DND-41 (cell line): ENCODE results near the gene WDR72.

Source experiments
- CTCF ChIP-seq: IDR thresholded peaks from 2 replicates; pipeline ENCODE4 v1.5.1; 2012; ENCODE audit warnings: borderline replicate concordance, low read length, moderate library complexity, mild to moderate bottlenecking; ENCODE audit not compliant: poor library complexity, severe bottlenecking; ENCODE audit errors: extremely low read depth
- EZH2 ChIP-seq: IDR thresholded peaks from 3 replicates; pipeline ENCODE4 v1.6.1; 2012; ENCODE audit warnings: borderline replicate concordance, low read depth, mild to moderate bottlenecking, moderate library complexity, low read length, inconsistent platforms; ENCODE audit not compliant: severe bottlenecking

DNA sequence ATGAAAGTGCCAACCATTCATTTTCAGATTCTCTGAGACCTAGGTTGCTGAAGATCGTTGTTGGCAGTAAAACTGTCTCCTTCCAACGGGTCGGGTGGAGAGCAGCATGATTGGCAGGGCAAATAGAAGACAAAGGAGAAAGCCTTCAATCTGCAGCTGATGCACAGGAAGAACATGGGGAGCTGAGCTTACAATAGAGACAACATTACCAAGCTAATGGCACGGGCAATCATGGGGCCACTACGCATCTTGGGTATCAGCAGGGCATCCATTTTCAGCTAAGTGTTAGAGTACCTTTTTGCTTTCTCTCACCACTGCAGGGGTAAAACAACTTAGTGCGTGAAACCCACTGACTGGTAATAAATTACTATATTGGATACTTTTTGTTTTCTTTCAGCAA, 114.8 kb downstream of the WDR72 start:
- TF ChIP-seq CTCF, result no peak
- TF ChIP-seq EZH2, result no peak
